Activated naive CD4-positive, alpha-beta T cell treated with anti-CD3 and anti-CD28 coated beads for 36 hours (primary cell): ENCODE data around the gene CNR2. TPM values are rescaled to one million over a fixed set of nuclear protein-coding genes. Genes with fewer than 3 reads are reported as not detected.
"Not testable (repeated sequence)": the region's sequence is repeated elsewhere in the genome, so short reads cannot be mapped to it uniquely, and the experiment has no call there.

Experiments
- CTCF ChIA-PET: fragments of 350-600 bp; sonication (Branson Sonifier 250); formaldehyde crosslinking; loops from one replicate; lab custom pipeline; 2021; ENCODE audit warnings: antibody characterized with exemption; lab: Charles Lee
- DNase-seq: peaks from one replicate; pipeline ENCODE4 v3.0.0-alpha.2; 2020
- H3K27ac Mint-ChIP-seq: one replicate; pipeline ENCODE4 v1.8.0; 2021; ENCODE audit warnings: mild to moderate bottlenecking, mixed read lengths
- H3K27me3 Mint-ChIP-seq: one replicate; pipeline ENCODE4 v1.8.0; 2021; ENCODE audit warnings: low read depth, mixed read lengths
- H3K36me3 Mint-ChIP-seq: one replicate; pipeline ENCODE4 v1.8.0; 2021; ENCODE audit warnings: low read depth, mixed read lengths
- H3K4me1 Mint-ChIP-seq: one replicate; pipeline ENCODE4 v1.8.0; 2021; ENCODE audit warnings: low read depth, mixed read lengths
- H3K4me3 Mint-ChIP-seq: one replicate; pipeline ENCODE4 v1.8.0; 2021; ENCODE audit warnings: mild to moderate bottlenecking, moderate library complexity, mixed read lengths
- H3K9me3 Mint-ChIP-seq: one replicate; pipeline ENCODE4 v1.8.0; 2021; ENCODE audit warnings: mixed read lengths
- intact Hi-C: fragments of 100-400 bp; cut with micrococcal nuclease; formaldehyde crosslinking; loops from one replicate; pipeline ENCODE4 v1.15.1; 2023
- total RNA-seq, 2 experiments: library from RNA; stranded (reverse); gene quantifications; one replicate each; pipeline ENCODE4 v1.2.3, GENCODE V29; 2021

CNR2 gene
- total RNA-seq, 2 experiments from 2014 or later = not detected

DNA sequence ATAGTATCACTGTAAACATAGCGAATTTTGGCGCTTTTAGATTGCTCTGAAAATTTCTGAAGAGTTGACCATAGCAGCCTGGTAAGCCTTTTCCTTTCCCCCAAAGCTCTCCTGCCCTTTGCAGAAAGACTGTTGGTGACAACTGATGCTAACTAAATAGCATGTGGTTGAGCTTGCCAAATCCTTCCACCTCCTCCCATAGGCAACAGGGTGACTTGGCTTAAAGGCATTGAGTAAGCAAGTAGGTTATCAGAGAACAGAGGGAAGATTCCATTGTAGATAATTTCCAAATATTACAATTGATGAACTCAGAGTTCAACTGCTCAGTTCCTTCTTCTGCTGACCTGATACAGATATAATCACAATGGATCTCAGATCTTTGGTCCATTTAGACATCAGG lies 68.0 kb downstream of the CNR2 start:
- Mint-ChIP-seq H3K27me3 (no peaks in the 10 kb centered on the region), H3K4me3 (no peak overlapping the region), H3K4me1 (no peaks in the 10 kb centered on the region), H3K27ac (no peak overlapping the region), H3K36me3 (peaks cover 26% of the 10 kb centered on the region), H3K9me3 (peaks cover 7% of the 10 kb centered on the region)
- CTCF ChIA-PET = interaction anchor here (0.7 kb wide), 1 partner anchor 73 kb away, joined by 5 read pairs; no protein-coding TSS in a partner anchor
- DNase-seq = no peak
- intact Hi-C loops = no loop called here

- H3K9me3 Mint-ChIP-seq = peaks cover 7% of the 10 kb centered on the region
- no peak overlapping the region for H3K4me3 Mint-ChIP-seq
- intact Hi-C loops = no loop called here
- DNase-seq = no peak
- peaks cover 23% of the 10 kb centered on the region for H3K36me3 Mint-ChIP-seq
- H3K27ac Mint-ChIP-seq = no peak overlapping the region
- no peaks in the 10 kb centered on the region for H3K27me3 Mint-ChIP-seq
- H3K4me1 Mint-ChIP-seq = no peaks in the 10 kb centered on the region
- CTCF ChIA-PET = no interaction called here
Measured at GRCh38 chr1:23843644-23844043, 69.5 kb downstream of the CNR2 start.

GRCh38 chr1:23838401-23838866 lies 74.7 kb downstream of the CNR2 start:
- peak; percentile 66 for DNase-seq
- H3K4me1 Mint-ChIP-seq = peaks cover 9% of the 10 kb centered on the region
- peaks cover 2% of the 10 kb centered on the region for H3K27me3 Mint-ChIP-seq
- H3K27ac Mint-ChIP-seq = no peak overlapping the region
- peak overlapping the region; percentile 62 for H3K4me3 Mint-ChIP-seq
- CTCF ChIA-PET = interaction anchor here (1.7 kb wide), 1 partner anchor 28 kb away, joined by 4 read pairs; no protein-coding TSS in a partner anchor
- H3K36me3 Mint-ChIP-seq = no peaks in the 10 kb centered on the region
- no peaks in the 10 kb centered on the region for H3K9me3 Mint-ChIP-seq
- intact Hi-C loops = no loop called here

GRCh38 chr1:23837908-23838307 lies 75.3 kb downstream of the CNR2 start:
- no peak for DNase-seq

DNA sequence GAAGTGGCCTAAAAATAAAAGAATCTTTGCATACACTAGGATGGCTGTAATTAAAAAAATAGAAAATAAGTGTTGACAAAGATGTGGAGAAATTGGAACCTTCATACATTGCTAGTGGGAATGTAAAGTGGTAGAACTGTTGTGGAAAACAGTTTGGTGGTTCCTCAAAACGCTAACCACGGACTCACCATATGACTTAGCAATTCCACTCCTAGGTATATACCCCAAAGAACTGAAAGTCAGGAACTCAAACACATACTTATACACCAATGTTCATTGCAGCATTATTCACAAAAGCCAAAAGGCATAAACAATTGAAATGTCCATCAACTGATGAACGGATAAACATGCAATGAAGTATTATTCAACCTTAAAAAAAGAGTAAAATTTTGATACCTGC lies 77.1 kb downstream of the CNR2 start:
- intact Hi-C loops = no loop called here
- H3K27me3 Mint-ChIP-seq = peaks cover 2% of the 10 kb centered on the region
- H3K9me3 Mint-ChIP-seq = no peaks in the 10 kb centered on the region
- H3K36me3 Mint-ChIP-seq = no peaks in the 10 kb centered on the region
- peaks cover 9% of the 10 kb centered on the region for H3K4me1 Mint-ChIP-seq
- no peak overlapping the region for H3K27ac Mint-ChIP-seq
- DNase-seq = no peak
- H3K4me3 Mint-ChIP-seq = no peak overlapping the region
- CTCF ChIA-PET = no interaction called here

More at GRCh38 chr1:23837908-23838307, 75.3 kb downstream of the CNR2 start:
- no peaks in the 10 kb centered on the region for H3K9me3 Mint-ChIP-seq
- H3K36me3 Mint-ChIP-seq = no peaks in the 10 kb centered on the region
- peaks cover 2% of the 10 kb centered on the region for H3K27me3 Mint-ChIP-seq
- CTCF ChIA-PET = interaction anchor here (1.7 kb wide), 1 partner anchor 27 kb away, joined by 4 read pairs; no protein-coding TSS in a partner anchor
- intact Hi-C loops = no loop called here
- H3K4me3 Mint-ChIP-seq = peak overlapping the region; percentile 62
- peaks cover 9% of the 10 kb centered on the region for H3K4me1 Mint-ChIP-seq
- H3K27ac Mint-ChIP-seq = no peak overlapping the region

- CTCF ChIA-PET = interaction anchor here (0.9 to 1.4 kb wide), 2 partner anchors 12 to 23 kb away, joined by 3 to 4 read pairs; no protein-coding TSS in a partner anchor
Measured at GRCh38 chr1:23834156-23834555, 79.0 kb downstream of the CNR2 start.

DNA sequence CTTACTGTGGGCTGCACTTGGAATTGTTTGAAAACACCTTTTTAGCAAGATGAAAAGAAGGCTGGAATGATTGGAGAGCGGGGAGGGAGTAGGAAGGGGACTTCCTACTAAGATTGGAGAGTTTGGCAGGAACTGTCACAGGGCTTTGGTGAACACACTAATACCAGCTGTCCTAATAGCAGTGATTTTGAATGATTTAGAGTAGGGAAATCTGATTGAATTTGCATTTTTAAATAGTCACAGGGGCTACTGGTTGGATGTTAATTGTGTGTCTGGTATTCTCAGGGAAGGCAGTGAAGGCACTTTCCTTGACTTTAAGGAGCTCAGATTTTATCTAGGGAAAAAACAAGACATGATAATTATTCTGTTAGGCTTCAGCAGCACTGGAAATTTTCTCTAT lies 85.4 kb downstream of the CNR2 start:
- no peak overlapping the region for H3K4me3 Mint-ChIP-seq
- no peak overlapping the region for H3K27ac Mint-ChIP-seq
- CTCF ChIA-PET = interaction anchor here (1.1 to 1.6 kb wide), 2 partner anchors 17 to 41 kb away, joined by 3 to 6 read pairs; no protein-coding TSS in a partner anchor
- peaks cover 15% of the 10 kb centered on the region for H3K4me1 Mint-ChIP-seq
- H3K9me3 Mint-ChIP-seq = no peaks in the 10 kb centered on the region
- intact Hi-C loops = no loop called here
- DNase-seq = no peak
- H3K36me3 Mint-ChIP-seq = peaks cover 2% of the 10 kb centered on the region
- no peaks in the 10 kb centered on the region for H3K27me3 Mint-ChIP-seq

More at GRCh38 chr1:23834156-23834555, 79.0 kb downstream of the CNR2 start:
- H3K36me3 Mint-ChIP-seq, DNase-seq, intact Hi-C loops, H3K4me3 Mint-ChIP-seq, H3K27ac Mint-ChIP-seq, H3K4me1 Mint-ChIP-seq, H3K27me3 Mint-ChIP-seq, H3K9me3 Mint-ChIP-seq: not testable (repeated sequence)

DNA sequence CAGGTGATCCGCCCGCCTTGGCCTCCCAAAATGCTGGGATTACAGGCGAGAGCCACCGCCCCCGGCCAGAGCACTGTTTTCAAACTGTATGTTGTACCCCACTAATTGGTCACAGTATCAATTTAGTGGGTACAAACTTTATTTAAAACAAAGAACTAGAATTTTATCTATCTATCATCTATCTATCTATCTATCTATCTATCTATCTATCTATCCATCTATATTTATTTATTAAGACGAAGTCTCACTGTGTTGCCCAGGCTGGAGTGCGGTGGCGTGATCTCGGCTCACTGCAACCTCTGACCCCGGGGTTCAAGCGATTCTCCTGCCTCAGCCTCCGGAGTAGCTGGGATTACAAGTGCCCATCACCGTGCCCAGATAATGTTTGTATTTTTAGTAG lies 86.6 kb downstream of the CNR2 start:
- intact Hi-C loops, H3K36me3 Mint-ChIP-seq, H3K27ac Mint-ChIP-seq, H3K27me3 Mint-ChIP-seq, DNase-seq, H3K9me3 Mint-ChIP-seq: not testable (repeated sequence)
- CTCF ChIA-PET = interaction anchor here (1.1 kb wide), 1 partner anchor 40 kb away, joined by 3 read pairs; no protein-coding TSS in a partner anchor
- peaks cover 15% of the 10 kb centered on the region for H3K4me1 Mint-ChIP-seq
- peak overlapping the region; percentile 91 for H3K4me3 Mint-ChIP-seq

- intact Hi-C loops = loop anchor here (1.0 to 2.0 kb wide), 4 partner anchors 26 to 133 kb away; partner anchors contain the start of genes FUCA1, GALE, PITHD1 and PNRC2
- Mint-ChIP-seq H3K27me3 (no peaks in the 10 kb centered on the region), H3K4me1 (peaks cover 15% of the 10 kb centered on the region), H3K27ac (peak overlapping the region; percentile 92), H3K4me3 (peak overlapping the region; percentile 91), H3K36me3 (peaks cover 2% of the 10 kb centered on the region), H3K9me3 (no peaks in the 10 kb centered on the region)
- CTCF ChIA-PET = interaction anchor here (0.6 to 5.5 kb wide), 4 partner anchors 15 to 106 kb away, joined by 3 to 48 read pairs (median 3); partner anchors contain the start of gene FUCA1
- peak; percentile 21 for DNase-seq
Measured at GRCh38 chr1:23825762-23826522, 87.2 kb downstream of the CNR2 start.

DNA sequence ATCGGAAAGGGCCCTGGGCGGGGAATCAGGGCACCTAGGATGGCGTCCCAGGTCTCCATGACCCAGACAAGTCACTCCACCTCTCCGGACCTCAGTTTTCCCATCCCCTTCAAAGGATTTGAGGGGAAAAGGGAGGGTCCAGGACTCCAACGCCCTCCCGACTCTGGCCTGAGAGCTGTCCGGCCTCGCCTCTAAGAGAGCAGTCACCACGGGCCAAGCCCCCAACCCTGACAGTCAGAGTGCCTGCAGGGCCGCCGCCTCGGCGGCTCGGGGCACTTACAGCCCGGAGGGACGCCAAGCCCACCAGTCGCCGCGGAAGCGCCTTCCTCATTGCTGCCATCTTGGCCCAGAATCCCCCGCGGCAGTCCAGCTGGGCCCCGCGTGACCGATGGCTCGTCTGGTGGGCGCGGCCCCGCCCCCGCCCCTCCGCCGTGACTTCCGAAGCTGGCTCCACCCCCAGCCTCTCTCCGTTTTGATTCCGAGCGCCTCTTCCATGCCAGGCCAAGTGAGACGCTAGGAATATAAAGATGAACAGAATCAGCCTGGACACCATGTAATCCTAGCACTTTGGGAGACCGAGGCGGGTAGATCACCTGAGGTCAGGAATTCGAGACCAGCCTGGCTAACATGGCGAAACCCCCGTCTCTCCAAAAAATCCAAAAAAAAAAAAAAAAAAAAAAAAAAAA lies 87.9 kb downstream of the CNR2 start, which contains the start of gene HMGCL:
HMGCL (minus strand) TSS at position 354 of the 686 bp plus-strand sequence; CDS start at position 340, 14 bp downstream.
- Mint-ChIP-seq H3K4me3 (peak within 1 kb of the TSS; percentile 91), H3K9me3 (no peaks in the 10 kb centered on the region), H3K4me1 (peaks cover 15% of the 10 kb centered on the region), H3K27ac (peak within 1 kb of the TSS; percentile 92), H3K36me3 (peaks cover 2% of the 10 kb centered on the region), H3K27me3 (no peaks in the 10 kb centered on the region)
- intact Hi-C loops = loop anchor here (1.0 to 2.0 kb wide), 4 partner anchors 25 to 134 kb away; partner anchors contain the start of genes FUCA1, GALE, PITHD1 and PNRC2
- CTCF ChIA-PET = interaction anchor here (0.6 to 5.5 kb wide), 5 partner anchors 15 to 107 kb away, joined by 3 to 48 read pairs (median 3); partner anchors contain the start of gene FUCA1
- peak; percentile 92 for DNase-seq

- intact Hi-C loops = loop anchor here (1.0 to 2.0 kb wide), 4 partner anchors 24 to 134 kb away; partner anchors contain the start of genes FUCA1, GALE, PITHD1 and PNRC2
- Mint-ChIP-seq H3K27ac (peak overlapping the region; percentile 92), H3K27me3 (no peaks in the 10 kb centered on the region), H3K4me3 (peak overlapping the region; percentile 91), H3K9me3 (no peaks in the 10 kb centered on the region), H3K36me3 (peaks cover 2% of the 10 kb centered on the region), H3K4me1 (peaks cover 15% of the 10 kb centered on the region)
- CTCF ChIA-PET = interaction anchor here (1.1 to 5.5 kb wide), 2 partner anchors 14 to 53 kb away, joined by 4 to 48 read pairs; no protein-coding TSS in a partner anchor
- no peak for DNase-seq
Measured at GRCh38 chr1:23824711-23825075, 88.5 kb downstream of the CNR2 start.
